ENCODE data around the gene BTBD2.

Gene BTBD2

GRCh38 chr19:2022289-2022688 lies 6.8 kb upstream of the BTBD2 start:
- Histone ChIP-seq H3K36me3 (ENCODE audit: insufficient read depth, low read length) (no peaks in the 10 kb centered on the region), H3K4me1 (ENCODE audit: insufficient read depth, low read length) (no peaks in the 10 kb centered on the region), H3K9ac (ENCODE audit: low read depth, low read length) (no peak overlapping the region), H3K9me3 (ENCODE audit: control insufficient read depth, insufficient read depth, low read length) (peaks cover 3% of the 10 kb centered on the region; the same call in 1 of the 2 replicates)

GRCh38 chr19:2021453-2022140 lies 6.1 kb upstream of the BTBD2 start:
- Histone ChIP-seq H3K9ac (ENCODE audit: low read depth, low read length) (no peak overlapping the region), H3K36me3 (ENCODE audit: insufficient read depth, low read length) (no peaks in the 10 kb centered on the region), H3K4me1 (ENCODE audit: insufficient read depth, low read length) (no peaks in the 10 kb centered on the region), H3K9me3 (ENCODE audit: control insufficient read depth, insufficient read depth, low read length) (peaks cover 3% of the 10 kb centered on the region; the same call in 1 of the 2 replicates)

DNA sequence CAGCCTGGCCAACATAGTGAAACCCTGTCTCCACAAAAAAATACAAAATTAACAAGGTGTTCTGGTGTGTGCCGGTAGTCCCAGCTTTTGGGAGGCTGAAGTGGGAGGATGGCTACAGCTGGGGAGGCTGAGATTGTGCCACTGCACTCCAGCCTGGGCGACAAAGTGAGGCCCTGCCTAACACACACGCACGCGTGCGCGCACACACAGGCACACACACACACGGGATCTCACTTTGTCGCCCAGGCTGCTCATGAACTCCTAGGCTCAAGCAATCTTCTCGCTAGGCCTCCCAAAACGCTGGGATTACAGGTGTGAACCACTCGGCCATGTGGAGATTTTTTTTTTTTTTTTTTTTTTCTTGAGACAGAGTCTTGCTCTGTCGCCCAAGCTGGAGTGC lies 3.2 kb upstream of the BTBD2 start:
- no peaks in the 10 kb centered on the region for H3K36me3 ChIP-seq (ENCODE audit: insufficient read depth, low read length)

DNA sequence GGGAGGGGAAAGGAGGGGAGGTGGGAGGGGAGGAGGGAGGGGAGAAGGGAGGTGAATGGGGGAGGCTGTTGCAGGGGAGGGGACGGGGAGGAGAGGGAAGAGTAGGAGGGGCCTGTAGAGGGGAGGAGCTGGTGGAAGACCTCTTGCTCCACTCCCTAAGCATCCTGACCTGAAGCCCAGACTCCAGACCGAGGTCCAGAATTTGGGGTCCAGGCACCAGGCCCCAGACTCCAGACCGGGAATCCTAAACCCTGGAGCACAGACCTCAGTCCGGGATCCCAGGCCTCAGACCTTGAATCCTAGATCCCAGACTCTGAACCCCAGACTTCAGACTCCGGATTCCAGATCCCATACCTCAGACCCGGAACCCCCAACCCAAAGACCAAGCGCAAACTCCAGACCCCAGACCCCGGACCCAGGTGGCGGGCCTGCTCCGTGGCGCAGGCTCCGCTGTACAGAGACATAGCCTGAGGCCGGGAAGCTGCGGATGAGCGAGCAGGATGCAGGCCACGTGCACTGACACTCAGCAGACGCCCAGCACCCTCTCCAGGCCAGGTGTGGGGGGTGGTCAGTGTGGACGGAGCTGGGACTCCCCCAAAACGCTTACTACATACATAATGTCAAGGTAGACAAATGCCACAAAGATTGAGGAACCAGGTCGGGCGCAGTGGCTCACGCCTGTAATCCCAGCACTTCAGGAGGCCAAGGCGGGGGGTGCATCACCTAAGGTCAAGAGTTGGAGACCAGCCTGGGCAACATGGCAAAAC lies 710 bp upstream of the BTBD2 start:
- H3K4me1 ChIP-seq (ENCODE audit: insufficient read depth, low read length) = no peaks in the 10 kb centered on the region
- no peaks in the 10 kb centered on the region for H3K9me3 ChIP-seq (ENCODE audit: control insufficient read depth, insufficient read depth, low read length)
- peak overlapping the region; percentile 39; the same call in 1 of the 2 replicates for H3K9ac ChIP-seq (ENCODE audit: low read depth, low read length)
- H3K36me3 ChIP-seq (ENCODE audit: insufficient read depth, low read length) = no peaks in the 10 kb centered on the region

More for the DNA sequence above, 3.2 kb upstream of the BTBD2 start:
- Histone ChIP-seq H3K9me3 (ENCODE audit: control insufficient read depth, insufficient read depth, low read length) (no peaks in the 10 kb centered on the region), H3K9ac (ENCODE audit: low read depth, low read length) (no peak overlapping the region), H3K4me1 (ENCODE audit: insufficient read depth, low read length) (no peaks in the 10 kb centered on the region)

- no peaks in the 10 kb centered on the region for H3K9me3 ChIP-seq (ENCODE audit: control insufficient read depth, insufficient read depth, low read length)
- no peaks in the 10 kb centered on the region for H3K4me1 ChIP-seq (ENCODE audit: insufficient read depth, low read length)
- no peaks in the 10 kb centered on the region for H3K36me3 ChIP-seq (ENCODE audit: insufficient read depth, low read length)
- peak overlapping the region; percentile 54 for H3K9ac ChIP-seq (ENCODE audit: low read depth, low read length)
These were observed 545 bp downstream of the BTBD2 start for GRCh38 chr19:2014731-2015607.

DNA sequence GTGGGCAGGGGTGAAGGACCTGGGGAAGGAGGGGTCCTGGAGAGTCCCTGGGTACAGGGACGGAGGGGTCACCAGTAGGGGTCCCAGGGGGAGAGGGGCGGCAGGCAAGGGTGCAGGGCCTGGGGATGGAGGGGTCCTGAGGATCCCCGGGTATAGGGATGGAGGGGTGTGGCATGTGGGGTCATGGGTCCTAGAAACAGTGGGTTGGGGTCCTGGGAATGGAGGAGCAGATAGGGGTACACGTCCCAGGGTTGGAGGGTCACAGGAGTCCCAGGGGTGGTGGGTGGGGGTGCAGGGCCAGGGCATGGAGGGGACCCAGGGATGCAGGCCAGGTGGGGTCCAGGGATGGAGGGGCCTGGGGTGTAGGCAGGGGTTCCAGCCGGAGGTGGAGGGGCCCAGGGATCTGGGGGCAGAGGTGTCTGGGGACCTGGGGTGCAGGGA lies 1.4 kb downstream of the BTBD2 start:
- Histone ChIP-seq H3K9ac (ENCODE audit: low read depth, low read length) (no peak overlapping the region), H3K36me3 (ENCODE audit: insufficient read depth, low read length) (no peaks in the 10 kb centered on the region), H3K9me3 (ENCODE audit: control insufficient read depth, insufficient read depth, low read length) (no peaks in the 10 kb centered on the region), H3K4me1 (ENCODE audit: insufficient read depth, low read length) (no peaks in the 10 kb centered on the region)

DNA sequence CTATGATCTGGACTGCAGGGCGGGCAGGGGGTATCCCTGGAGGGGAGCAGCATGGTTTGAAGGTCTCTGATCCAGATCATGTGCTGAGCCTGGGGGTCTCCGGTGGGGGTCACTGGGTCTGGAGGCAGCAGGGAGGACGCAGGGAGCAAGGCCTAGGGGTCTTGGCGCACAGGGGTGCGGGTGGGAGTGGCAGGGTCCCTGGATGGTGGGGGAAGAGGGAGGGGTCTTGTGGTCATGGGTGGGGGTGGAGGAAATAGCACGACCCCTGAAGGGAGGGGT lies 1.9 kb downstream of the BTBD2 start:
- Histone ChIP-seq H3K9ac (ENCODE audit: low read depth, low read length) (no peak overlapping the region), H3K4me1 (ENCODE audit: insufficient read depth, low read length) (no peaks in the 10 kb centered on the region), H3K36me3 (ENCODE audit: insufficient read depth, low read length) (no peaks in the 10 kb centered on the region), H3K9me3 (ENCODE audit: control insufficient read depth, insufficient read depth, low read length) (no peaks in the 10 kb centered on the region)

GRCh38 chr19:2012941-2013682 lies 2.4 kb downstream of the BTBD2 start:
- Histone ChIP-seq H3K9me3 (ENCODE audit: control insufficient read depth, insufficient read depth, low read length) (no peaks in the 10 kb centered on the region), H3K4me1 (ENCODE audit: insufficient read depth, low read length) (no peaks in the 10 kb centered on the region), H3K9ac (ENCODE audit: low read depth, low read length) (no peak overlapping the region), H3K36me3 (ENCODE audit: insufficient read depth, low read length) (no peaks in the 10 kb centered on the region)

GRCh38 chr19:2011169-2011568 lies 4.3 kb downstream of the BTBD2 start:
- Histone ChIP-seq H3K4me1 (ENCODE audit: insufficient read depth, low read length) (no peaks in the 10 kb centered on the region), H3K36me3 (ENCODE audit: insufficient read depth, low read length) (no peaks in the 10 kb centered on the region), H3K9ac (ENCODE audit: low read depth, low read length) (no peak overlapping the region), H3K9me3 (ENCODE audit: control insufficient read depth, insufficient read depth, low read length) (no peaks in the 10 kb centered on the region)

DNA sequence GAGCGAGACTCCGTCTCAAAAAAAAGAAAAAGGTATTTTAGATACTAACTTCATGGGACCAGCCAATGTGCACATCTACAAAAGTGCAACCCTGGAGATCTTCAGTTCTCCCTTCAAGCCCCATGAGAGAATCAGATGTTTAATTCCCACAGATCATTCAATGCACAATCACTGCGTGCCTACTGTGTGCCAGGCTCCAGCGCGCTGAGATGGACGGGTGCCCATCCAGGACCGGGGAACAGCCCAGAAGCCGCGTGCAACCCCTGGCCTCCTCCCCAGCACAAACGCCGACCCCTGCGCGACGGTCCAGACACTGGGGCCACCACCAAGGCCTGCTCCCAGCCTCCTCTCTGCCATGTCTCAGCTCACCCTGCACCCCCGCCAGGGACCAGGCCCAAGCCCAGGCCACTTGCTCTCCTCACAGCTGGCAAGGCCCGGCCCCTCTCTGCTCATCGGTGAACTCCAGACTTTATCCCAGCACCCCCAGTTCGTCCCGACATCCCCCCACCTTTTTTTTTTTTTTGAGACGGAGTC lies 5.3 kb downstream of the BTBD2 start:
- Histone ChIP-seq H3K4me1 (ENCODE audit: insufficient read depth, low read length) (no peaks in the 10 kb centered on the region), H3K9ac (ENCODE audit: low read depth, low read length) (no peak overlapping the region), H3K9me3 (ENCODE audit: control insufficient read depth, insufficient read depth, low read length) (no peaks in the 10 kb centered on the region), H3K36me3 (ENCODE audit: insufficient read depth, low read length) (no peaks in the 10 kb centered on the region)

GRCh38 chr19:2003874-2004273 lies 11.6 kb downstream of the BTBD2 start:
- H3K4me1 ChIP-seq (ENCODE audit: insufficient read depth, low read length) = no peaks in the 10 kb centered on the region
- H3K9me3 ChIP-seq (ENCODE audit: control insufficient read depth, insufficient read depth, low read length) = no peaks in the 10 kb centered on the region
- H3K36me3 ChIP-seq (ENCODE audit: insufficient read depth, low read length) = peaks cover 3% of the 10 kb centered on the region; the same call in 1 of the 2 replicates
- no peak overlapping the region for H3K9ac ChIP-seq (ENCODE audit: low read depth, low read length)

DNA sequence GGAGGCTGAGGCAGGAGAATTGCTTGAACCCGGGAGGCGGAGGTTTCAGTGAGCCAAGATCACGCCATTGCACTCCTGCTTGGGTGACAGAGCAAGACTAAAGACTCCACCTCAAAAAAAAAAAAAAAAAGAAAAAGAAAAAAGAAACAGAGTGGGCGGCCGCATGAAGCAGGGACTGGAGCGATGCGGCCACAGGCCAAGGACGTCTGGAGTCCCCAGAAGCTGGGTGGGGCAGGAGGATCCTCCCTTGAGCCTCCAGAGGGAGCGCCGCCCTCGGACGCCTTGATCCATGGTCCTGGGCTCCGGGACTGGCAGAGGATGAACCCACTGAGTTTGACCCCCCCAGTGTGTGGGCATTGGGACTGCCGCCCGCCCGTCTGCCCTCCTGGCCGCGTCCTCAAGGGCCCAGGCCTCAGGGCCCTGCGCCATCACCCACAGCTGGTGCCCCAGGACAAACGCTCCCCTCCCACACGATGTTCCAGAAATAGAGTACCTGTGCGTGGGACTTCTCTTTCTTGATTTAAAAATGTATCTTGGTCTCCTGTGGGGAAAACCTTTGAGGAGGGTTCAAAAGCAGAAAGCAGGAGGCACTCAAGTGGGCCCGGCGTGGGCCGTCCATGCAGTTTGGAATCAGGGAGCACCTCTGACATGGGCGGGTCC lies 15.5 kb downstream of the BTBD2 start:
- no peaks in the 10 kb centered on the region for H3K4me1 ChIP-seq (ENCODE audit: insufficient read depth, low read length)
- peaks cover 8% of the 10 kb centered on the region; the same call in 1 of the 2 replicates for H3K36me3 ChIP-seq (ENCODE audit: insufficient read depth, low read length)
- no peak overlapping the region for H3K9ac ChIP-seq (ENCODE audit: low read depth, low read length)
- no peaks in the 10 kb centered on the region for H3K9me3 ChIP-seq (ENCODE audit: control insufficient read depth, insufficient read depth, low read length)

Data from ES-I3 (cell line).